GM12872 (cell line): ENCODE results near the gene FXYD4.

Experiments used
- TF ChIP-seq, protein P1 (sequence below): IDR thresholded peaks from 3 replicates; pipeline ENCODE4 v1.5.1; 2011; ENCODE audit warnings: low read depth, mild to moderate bottlenecking, low read length, moderate library complexity; ENCODE audit not compliant: insufficient read depth

Gene FXYD4

DNA sequence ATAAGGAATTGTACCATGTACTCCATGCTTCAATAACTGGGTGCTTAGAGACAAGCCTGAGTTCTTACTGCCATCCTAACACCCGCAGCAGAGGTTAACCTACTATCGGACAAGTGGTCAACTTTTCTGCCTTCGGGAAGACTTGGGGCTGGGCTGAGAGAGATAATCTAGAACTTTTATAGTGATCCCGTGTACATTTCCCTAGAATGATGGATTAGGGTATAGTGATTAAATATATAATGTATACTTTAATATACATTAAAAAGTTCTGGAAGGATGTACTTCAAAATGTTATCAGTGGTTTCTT lies 49.7 kb downstream of the FXYD4 start:
- TF ChIP-seq, protein P1, sequence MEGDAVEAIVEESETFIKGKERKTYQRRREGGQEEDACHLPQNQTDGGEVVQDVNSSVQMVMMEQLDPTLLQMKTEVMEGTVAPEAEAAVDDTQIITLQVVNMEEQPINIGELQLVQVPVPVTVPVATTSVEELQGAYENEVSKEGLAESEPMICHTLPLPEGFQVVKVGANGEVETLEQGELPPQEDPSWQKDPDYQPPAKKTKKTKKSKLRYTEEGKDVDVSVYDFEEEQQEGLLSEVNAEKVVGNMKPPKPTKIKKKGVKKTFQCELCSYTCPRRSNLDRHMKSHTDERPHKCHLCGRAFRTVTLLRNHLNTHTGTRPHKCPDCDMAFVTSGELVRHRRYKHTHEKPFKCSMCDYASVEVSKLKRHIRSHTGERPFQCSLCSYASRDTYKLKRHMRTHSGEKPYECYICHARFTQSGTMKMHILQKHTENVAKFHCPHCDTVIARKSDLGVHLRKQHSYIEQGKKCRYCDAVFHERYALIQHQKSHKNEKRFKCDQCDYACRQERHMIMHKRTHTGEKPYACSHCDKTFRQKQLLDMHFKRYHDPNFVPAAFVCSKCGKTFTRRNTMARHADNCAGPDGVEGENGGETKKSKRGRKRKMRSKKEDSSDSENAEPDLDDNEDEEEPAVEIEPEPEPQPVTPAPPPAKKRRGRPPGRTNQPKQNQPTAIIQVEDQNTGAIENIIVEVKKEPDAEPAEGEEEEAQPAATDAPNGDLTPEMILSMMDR = no peak

DNA sequence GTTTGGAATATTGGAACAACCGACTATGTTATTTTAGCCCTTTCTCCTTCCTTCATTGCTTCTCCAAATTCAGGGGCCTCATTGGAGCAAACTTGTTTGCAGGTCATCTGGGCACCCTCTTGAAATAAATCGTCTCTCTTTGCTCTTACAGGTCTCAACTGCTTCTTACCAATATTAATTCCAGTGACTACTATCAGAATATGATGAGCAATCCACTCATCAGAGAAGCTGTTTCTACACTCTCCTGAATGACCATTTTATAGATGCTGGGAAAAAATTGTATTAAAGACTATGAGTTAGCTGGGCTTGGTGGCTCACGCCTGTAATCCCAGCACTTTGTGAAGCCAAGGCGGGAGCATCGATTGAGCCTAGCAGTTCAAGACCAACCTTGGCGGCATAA lies 50.1 kb downstream of the FXYD4 start:
- TF ChIP-seq, protein P1 = no peak

DNA sequence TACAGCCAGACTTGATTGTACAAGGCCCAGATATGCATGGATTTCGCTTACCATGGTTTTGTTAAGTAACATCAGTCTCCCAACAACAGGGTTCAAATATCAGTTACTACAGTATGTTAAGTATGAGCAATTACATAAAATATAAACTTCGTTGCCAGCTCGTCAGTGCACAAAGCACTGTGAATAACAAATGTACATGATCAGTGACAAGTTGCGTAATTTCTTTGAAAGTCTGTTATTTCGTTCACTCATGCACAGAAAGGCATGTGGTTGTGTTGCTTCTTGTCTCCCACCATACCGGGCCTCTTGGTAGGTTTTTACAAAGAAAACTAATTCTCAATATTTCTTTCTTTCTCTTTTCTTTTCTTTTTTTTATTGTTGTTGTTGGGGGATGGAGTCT lies 53.0 kb downstream of the FXYD4 start:
- TF ChIP-seq, protein P1 = no peak
